Measurements from ENCODE around the gene VAMP1. TPM values are rescaled to one million over a fixed set of nuclear protein-coding genes. Genes with fewer than 3 reads are reported as not detected.

The VAMP1 gene
- total and polyA plus RNA-seq, 10 of the 15 experiments (the other 5 are each of a cell fraction or from before 2014, with no cell fraction given), result 4.8 to 123 (median 27.5) TPM

DNA sequence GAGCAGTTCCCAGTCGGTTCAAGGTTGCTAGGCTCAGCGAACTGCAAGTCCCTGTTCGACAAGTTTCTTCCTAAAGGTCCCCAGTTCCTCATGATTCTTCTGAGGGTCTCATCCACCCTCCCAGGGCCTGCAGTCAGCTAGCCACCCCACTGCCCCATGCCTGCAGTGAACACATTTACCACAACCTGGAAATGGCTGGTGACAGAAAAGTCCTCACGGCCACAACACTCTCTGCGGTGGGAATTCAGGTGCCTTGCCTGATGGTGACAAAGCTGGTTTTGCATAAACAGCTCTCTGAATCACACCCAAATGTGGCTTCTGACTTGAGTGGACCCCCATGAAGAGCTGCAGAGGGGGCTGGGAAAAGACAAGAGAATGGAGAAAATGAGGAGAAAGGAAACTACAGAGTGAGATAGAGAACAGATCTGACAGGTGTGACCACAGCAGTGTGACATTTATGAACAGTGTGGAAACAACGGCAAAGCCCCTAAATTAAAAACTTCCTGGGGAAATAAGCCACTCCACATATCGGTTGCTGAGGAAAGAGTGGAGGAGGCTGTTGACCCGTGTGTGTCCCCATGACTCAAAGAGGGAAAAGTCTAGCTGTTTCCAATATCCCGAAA is 27.0 kb downstream of the VAMP1 start (continued):
- TF ChIP-seq, protein P1, sequence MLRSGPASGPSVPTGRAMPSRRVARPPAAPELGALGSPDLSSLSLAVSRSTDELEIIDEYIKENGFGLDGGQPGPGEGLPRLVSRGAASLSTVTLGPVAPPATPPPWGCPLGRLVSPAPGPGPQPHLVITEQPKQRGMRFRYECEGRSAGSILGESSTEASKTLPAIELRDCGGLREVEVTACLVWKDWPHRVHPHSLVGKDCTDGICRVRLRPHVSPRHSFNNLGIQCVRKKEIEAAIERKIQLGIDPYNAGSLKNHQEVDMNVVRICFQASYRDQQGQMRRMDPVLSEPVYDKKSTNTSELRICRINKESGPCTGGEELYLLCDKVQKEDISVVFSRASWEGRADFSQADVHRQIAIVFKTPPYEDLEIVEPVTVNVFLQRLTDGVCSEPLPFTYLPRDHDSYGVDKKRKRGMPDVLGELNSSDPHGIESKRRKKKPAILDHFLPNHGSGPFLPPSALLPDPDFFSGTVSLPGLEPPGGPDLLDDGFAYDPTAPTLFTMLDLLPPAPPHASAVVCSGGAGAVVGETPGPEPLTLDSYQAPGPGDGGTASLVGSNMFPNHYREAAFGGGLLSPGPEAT (IDR thresholded peaks at IDR 0.05; ENCODE audit: low read depth), result peak; percentile 81
- TF ChIP-seq IKZF1 (conservative IDR thresholded peaks at IDR 0.05) (peak; percentile 88), EGR1 (IDR thresholded peaks at IDR 0.05; ENCODE audit: borderline replicate concordance in 1 of 2, low read depth in 2 of 2, low read length in 2 of 2) (no peak), ETV6 (conservative IDR thresholded peaks at IDR 0.05 in 1 of 2, IDR thresholded peaks at IDR 0.05 in 1 of 2; ENCODE audit: borderline replicate concordance in 1 of 2, low read depth in 1 of 2) (peak in 1 of 2 experiments; percentile 59; a peak in 2 of 4 replicates), DPF2 (IDR thresholded peaks at IDR 0.05) (peak; percentile 62; the same call in 1 of the 2 replicates), ZNF274 (IDR thresholded peaks at IDR 0.05; ENCODE audit: insufficient read depth, insufficient read length) (no peak), NR2C2 (IDR thresholded peaks at IDR 0.05; ENCODE audit: borderline replicate concordance, control insufficient read depth, insufficient read length, low read depth) (no peak), SUZ12 (IDR thresholded peaks at IDR 0.05; ENCODE audit: unreplicated experiment) (no peak), CBX3 (IDR thresholded peaks at IDR 0.05; ENCODE audit: borderline replicate concordance, low read depth) (no peak), CHD2 (IDR thresholded peaks at IDR 0.05; ENCODE audit: borderline replicate concordance, low read depth, low read length) (peak; percentile 38; the same call in 1 of the 2 replicates), NFYB (IDR thresholded peaks at IDR 0.05; ENCODE audit: insufficient read depth, low read depth, low read length) (no peak), ZZZ3 (IDR thresholded peaks at IDR 0.05; ENCODE audit: control insufficient read depth, insufficient read length, low read depth) (no peak), BACH1 (IDR thresholded peaks at IDR 0.05; ENCODE audit: borderline replicate concordance) (0 out of 2 replicates have a peak, but pooled peaks have one; percentile 18), IKZF2 (IDR thresholded peaks at IDR 0.05) (peak; percentile 84 to 87), HCFC1 (IDR thresholded peaks at IDR 0.05; ENCODE audit: low read length) (no peak), EZH2 (IDR thresholded peaks at IDR 0.05; ENCODE audit: borderline replicate concordance, control insufficient read depth, low read depth, low read length) (no peak), SMARCA5 (IDR thresholded peaks at IDR 0.05) (no peak), TCF7 (IDR thresholded peaks at IDR 0.05; ENCODE audit: borderline replicate concordance) (0 out of 2 replicates have a peak, but pooled peaks have one; percentile 36)
- TF ChIP-seq, protein P2, sequence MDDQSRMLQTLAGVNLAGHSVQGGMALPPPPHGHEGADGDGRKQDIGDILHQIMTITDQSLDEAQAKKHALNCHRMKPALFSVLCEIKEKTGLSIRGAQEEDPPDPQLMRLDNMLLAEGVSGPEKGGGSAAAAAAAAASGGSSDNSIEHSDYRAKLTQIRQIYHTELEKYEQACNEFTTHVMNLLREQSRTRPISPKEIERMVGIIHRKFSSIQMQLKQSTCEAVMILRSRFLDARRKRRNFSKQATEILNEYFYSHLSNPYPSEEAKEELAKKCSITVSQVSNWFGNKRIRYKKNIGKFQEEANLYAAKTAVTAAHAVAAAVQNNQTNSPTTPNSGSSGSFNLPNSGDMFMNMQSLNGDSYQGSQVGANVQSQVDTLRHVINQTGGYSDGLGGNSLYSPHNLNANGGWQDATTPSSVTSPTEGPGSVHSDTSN (IDR thresholded peaks at IDR 0.05; ENCODE audit: insufficient replicate concordance, low read depth, low read length), result no peak
- TF ChIP-seq, protein P3, sequence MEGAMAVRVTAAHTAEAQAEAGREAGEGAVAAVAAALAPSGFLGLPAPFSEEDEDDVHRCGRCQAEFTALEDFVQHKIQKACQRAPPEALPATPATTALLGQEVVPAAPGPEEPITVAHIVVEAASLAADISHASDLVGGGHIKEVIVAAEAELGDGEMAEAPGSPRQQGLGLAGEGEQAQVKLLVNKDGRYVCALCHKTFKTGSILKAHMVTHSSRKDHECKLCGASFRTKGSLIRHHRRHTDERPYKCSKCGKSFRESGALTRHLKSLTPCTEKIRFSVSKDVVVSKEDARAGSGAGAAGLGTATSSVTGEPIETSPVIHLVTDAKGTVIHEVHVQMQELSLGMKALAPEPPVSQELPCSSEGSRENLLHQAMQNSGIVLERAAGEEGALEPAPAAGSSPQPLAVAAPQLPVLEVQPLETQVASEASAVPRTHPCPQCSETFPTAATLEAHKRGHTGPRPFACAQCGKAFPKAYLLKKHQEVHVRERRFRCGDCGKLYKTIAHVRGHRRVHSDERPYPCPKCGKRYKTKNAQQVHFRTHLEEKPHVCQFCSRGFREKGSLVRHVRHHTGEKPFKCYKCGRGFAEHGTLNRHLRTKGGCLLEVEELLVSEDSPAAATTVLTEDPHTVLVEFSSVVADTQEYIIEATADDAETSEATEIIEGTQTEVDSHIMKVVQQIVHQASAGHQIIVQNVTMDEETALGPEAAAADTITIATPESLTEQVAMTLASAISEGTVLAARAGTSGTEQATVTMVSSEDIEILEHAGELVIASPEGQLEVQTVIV (IDR thresholded peaks at IDR 0.05; ENCODE audit: borderline replicate concordance, partially characterized antibody), result no peak
- TF ChIP-seq, protein P4, sequence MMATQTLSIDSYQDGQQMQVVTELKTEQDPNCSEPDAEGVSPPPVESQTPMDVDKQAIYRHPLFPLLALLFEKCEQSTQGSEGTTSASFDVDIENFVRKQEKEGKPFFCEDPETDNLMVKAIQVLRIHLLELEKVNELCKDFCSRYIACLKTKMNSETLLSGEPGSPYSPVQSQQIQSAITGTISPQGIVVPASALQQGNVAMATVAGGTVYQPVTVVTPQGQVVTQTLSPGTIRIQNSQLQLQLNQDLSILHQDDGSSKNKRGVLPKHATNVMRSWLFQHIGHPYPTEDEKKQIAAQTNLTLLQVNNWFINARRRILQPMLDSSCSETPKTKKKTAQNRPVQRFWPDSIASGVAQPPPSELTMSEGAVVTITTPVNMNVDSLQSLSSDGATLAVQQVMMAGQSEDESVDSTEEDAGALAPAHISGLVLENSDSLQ (IDR thresholded peaks at IDR 0.05), result peak; percentile 34; the same call in 1 of the 2 replicates
- TF ChIP-seq, protein P5, sequence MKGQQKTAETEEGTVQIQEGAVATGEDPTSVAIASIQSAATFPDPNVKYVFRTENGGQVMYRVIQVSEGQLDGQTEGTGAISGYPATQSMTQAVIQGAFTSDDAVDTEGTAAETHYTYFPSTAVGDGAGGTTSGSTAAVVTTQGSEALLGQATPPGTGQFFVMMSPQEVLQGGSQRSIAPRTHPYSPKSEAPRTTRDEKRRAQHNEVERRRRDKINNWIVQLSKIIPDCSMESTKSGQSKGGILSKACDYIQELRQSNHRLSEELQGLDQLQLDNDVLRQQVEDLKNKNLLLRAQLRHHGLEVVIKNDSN (IDR thresholded peaks at IDR 0.05; ENCODE audit: borderline replicate concordance, extremely low read length, insufficient read depth, low read depth, low read length), result no peak
